ENCODE measurements around the gene DCLK1. TPM values are rescaled to one million over a fixed set of nuclear protein-coding genes. Genes with fewer than 3 reads are reported as not detected.

Gene DCLK1
- total RNA-seq, 2 experiments from 2014 or later: not detected

- no peak overlapping the region for H3K27ac Mint-ChIP-seq
- ATAC-seq (no peak), DNase-seq (no peak)
- peaks cover 7% of the 10 kb centered on the region for H3K9me3 Mint-ChIP-seq (ENCODE audit: insufficient read depth)
- CTCF ChIA-PET: no interaction called here
- no peaks in the 10 kb centered on the region for H3K36me3 Mint-ChIP-seq (ENCODE audit: low read depth)
- POLR2A ChIA-PET: no interaction called here
- no peaks in the 10 kb centered on the region for H3K4me1 Mint-ChIP-seq (ENCODE audit: low read depth)
- H3K27me3 Mint-ChIP-seq (ENCODE audit: low read depth): no peaks in the 10 kb centered on the region
- H3K4me3 Mint-ChIP-seq: no peak overlapping the region
Observed at GRCh38 chr13:35871561-35871960, 259.6 kb downstream of the DCLK1 start.

GRCh38 chr13:35866801-35867200 lies 264.4 kb downstream of the DCLK1 start:
- ChIA-PET POLR2A (no interaction called here), CTCF (no interaction called here)
- no peaks in the 10 kb centered on the region for H3K27me3 Mint-ChIP-seq (ENCODE audit: low read depth)
- ATAC-seq: no peak
- H3K27ac Mint-ChIP-seq: no peak overlapping the region
- H3K36me3 Mint-ChIP-seq (ENCODE audit: low read depth): no peaks in the 10 kb centered on the region
- H3K9me3 Mint-ChIP-seq (ENCODE audit: insufficient read depth): peaks cover 3% of the 10 kb centered on the region
- no peak for DNase-seq
- H3K4me1 Mint-ChIP-seq (ENCODE audit: low read depth): no peaks in the 10 kb centered on the region
- no peak overlapping the region for H3K4me3 Mint-ChIP-seq

GRCh38 chr13:35865341-35866240 lies 265.6 kb downstream of the DCLK1 start:
- H3K36me3 Mint-ChIP-seq (ENCODE audit: low read depth): no peaks in the 10 kb centered on the region
- DNase-seq (no peak), ATAC-seq (no peak)
- H3K4me3 Mint-ChIP-seq: no peak overlapping the region
- CTCF ChIA-PET: no interaction called here
- H3K27me3 Mint-ChIP-seq (ENCODE audit: low read depth): no peaks in the 10 kb centered on the region
- no peak overlapping the region for H3K27ac Mint-ChIP-seq
- POLR2A ChIA-PET: no interaction called here
- peaks cover 3% of the 10 kb centered on the region for H3K9me3 Mint-ChIP-seq (ENCODE audit: insufficient read depth)
- no peaks in the 10 kb centered on the region for H3K4me1 Mint-ChIP-seq (ENCODE audit: low read depth)

- POLR2A ChIA-PET: no interaction called here
- Mint-ChIP-seq H3K27ac (no peak overlapping the region), H3K9me3 (ENCODE audit: insufficient read depth) (peaks cover 3% of the 10 kb centered on the region), H3K27me3 (ENCODE audit: low read depth) (peaks cover 5% of the 10 kb centered on the region), H3K4me3 (no peak overlapping the region), H3K36me3 (ENCODE audit: low read depth) (no peaks in the 10 kb centered on the region), H3K4me1 (ENCODE audit: low read depth) (no peaks in the 10 kb centered on the region)
- ATAC-seq (no peak), DNase-seq (no peak)
- CTCF ChIA-PET: no interaction called here
Observed at GRCh38 chr13:35860661-35861060, 270.5 kb downstream of the DCLK1 start.

GRCh38 chr13:35859981-35860380 lies 271.2 kb downstream of the DCLK1 start:
- peaks cover 5% of the 10 kb centered on the region for H3K27me3 Mint-ChIP-seq (ENCODE audit: low read depth)
- H3K4me1 Mint-ChIP-seq (ENCODE audit: low read depth): no peaks in the 10 kb centered on the region
- H3K9me3 Mint-ChIP-seq (ENCODE audit: insufficient read depth): peaks cover 3% of the 10 kb centered on the region
- POLR2A ChIA-PET: no interaction called here
- ATAC-seq (no peak), DNase-seq (no peak)
- no peak overlapping the region for H3K27ac Mint-ChIP-seq
- H3K36me3 Mint-ChIP-seq (ENCODE audit: low read depth): no peaks in the 10 kb centered on the region
- CTCF ChIA-PET: no interaction called here
- H3K4me3 Mint-ChIP-seq: no peak overlapping the region

GRCh38 chr13:35858665-35859064 lies 272.5 kb downstream of the DCLK1 start:
- CTCF ChIA-PET: no interaction called here
- H3K4me3 Mint-ChIP-seq: no peak overlapping the region
- DNase-seq (no peak), ATAC-seq (no peak)
- H3K4me1 Mint-ChIP-seq (ENCODE audit: low read depth): no peaks in the 10 kb centered on the region
- no peaks in the 10 kb centered on the region for H3K36me3 Mint-ChIP-seq (ENCODE audit: low read depth)
- POLR2A ChIA-PET: no interaction called here
- peaks cover 5% of the 10 kb centered on the region for H3K27me3 Mint-ChIP-seq (ENCODE audit: low read depth)
- no peak overlapping the region for H3K27ac Mint-ChIP-seq
- no peaks in the 10 kb centered on the region for H3K9me3 Mint-ChIP-seq (ENCODE audit: insufficient read depth)

- Mint-ChIP-seq H3K36me3 (ENCODE audit: low read depth) (no peaks in the 10 kb centered on the region), H3K27me3 (ENCODE audit: low read depth) (peaks cover 5% of the 10 kb centered on the region), H3K9me3 (ENCODE audit: insufficient read depth) (no peaks in the 10 kb centered on the region), H3K4me1 (ENCODE audit: low read depth) (no peaks in the 10 kb centered on the region), H3K27ac (no peak overlapping the region), H3K4me3 (no peak overlapping the region)
- CTCF ChIA-PET: no interaction called here
- DNase-seq: no peak
- POLR2A ChIA-PET: no interaction called here
- ATAC-seq: no peak
Observed at GRCh38 chr13:35857769-35858168, 273.4 kb downstream of the DCLK1 start.

- no peak for ATAC-seq
- Mint-ChIP-seq H3K4me3 (no peak overlapping the region), H3K27ac (no peak overlapping the region)
Observed at GRCh38 chr13:35856721-35857364, 274.3 kb downstream of the DCLK1 start.

GRCh38 chr13:35856084-35856483 lies 275.1 kb downstream of the DCLK1 start:
- ChIA-PET CTCF (no interaction called here), POLR2A (no interaction called here)
- DNase-seq (no peak), ATAC-seq (no peak)
- H3K27me3 Mint-ChIP-seq (ENCODE audit: low read depth): peaks cover 5% of the 10 kb centered on the region
- H3K36me3 Mint-ChIP-seq (ENCODE audit: low read depth): no peaks in the 10 kb centered on the region
- no peaks in the 10 kb centered on the region for H3K4me1 Mint-ChIP-seq (ENCODE audit: low read depth)
- H3K4me3 Mint-ChIP-seq: no peak overlapping the region
- H3K27ac Mint-ChIP-seq: no peak overlapping the region
- H3K9me3 Mint-ChIP-seq (ENCODE audit: insufficient read depth): no peaks in the 10 kb centered on the region

More at GRCh38 chr13:35856721-35857364, 274.3 kb downstream of the DCLK1 start:
- Mint-ChIP-seq H3K27me3 (ENCODE audit: low read depth) (peaks cover 5% of the 10 kb centered on the region), H3K9me3 (ENCODE audit: insufficient read depth) (no peaks in the 10 kb centered on the region), H3K4me1 (ENCODE audit: low read depth) (no peaks in the 10 kb centered on the region), H3K36me3 (ENCODE audit: low read depth) (no peaks in the 10 kb centered on the region)
- ChIA-PET POLR2A (no interaction called here), CTCF (no interaction called here)
- DNase-seq: no peak

GRCh38 chr13:35855531-35856019 lies 275.6 kb downstream of the DCLK1 start:
- DNase-seq: peak; percentile 20
- CTCF ChIA-PET: no interaction called here

GRCh38 chr13:35854286-35854685 lies 276.9 kb downstream of the DCLK1 start:
- Mint-ChIP-seq H3K27ac (no peak overlapping the region), H3K4me1 (ENCODE audit: low read depth) (no peaks in the 10 kb centered on the region), H3K4me3 (no peak overlapping the region), H3K36me3 (ENCODE audit: low read depth) (no peaks in the 10 kb centered on the region), H3K27me3 (ENCODE audit: low read depth) (peaks cover 5% of the 10 kb centered on the region), H3K9me3 (ENCODE audit: insufficient read depth) (no peaks in the 10 kb centered on the region)
- ChIA-PET CTCF (no interaction called here), POLR2A (no interaction called here)
- ATAC-seq (no peak), DNase-seq (no peak)

More at GRCh38 chr13:35855531-35856019, 275.6 kb downstream of the DCLK1 start:
- ATAC-seq: no peak
- Mint-ChIP-seq H3K4me1 (ENCODE audit: low read depth) (no peaks in the 10 kb centered on the region), H3K36me3 (ENCODE audit: low read depth) (no peaks in the 10 kb centered on the region), H3K4me3 (no peak overlapping the region), H3K27ac (no peak overlapping the region), H3K9me3 (ENCODE audit: insufficient read depth) (no peaks in the 10 kb centered on the region), H3K27me3 (ENCODE audit: low read depth) (peaks cover 5% of the 10 kb centered on the region)
- POLR2A ChIA-PET: no interaction called here

- H3K27ac Mint-ChIP-seq: no peak overlapping the region
- DNase-seq (no peak), ATAC-seq (no peak)
- no peaks in the 10 kb centered on the region for H3K4me1 Mint-ChIP-seq (ENCODE audit: low read depth)
- H3K36me3 Mint-ChIP-seq (ENCODE audit: low read depth): no peaks in the 10 kb centered on the region
- H3K27me3 Mint-ChIP-seq (ENCODE audit: low read depth): peaks cover 3% of the 10 kb centered on the region
- POLR2A ChIA-PET: interaction anchor here (0.6 kb wide), 1 partner anchor 1535 kb away, joined by 3 read pairs; no protein-coding TSS in a partner anchor
- no peaks in the 10 kb centered on the region for H3K9me3 Mint-ChIP-seq (ENCODE audit: insufficient read depth)
- H3K4me3 Mint-ChIP-seq: no peak overlapping the region
- CTCF ChIA-PET: no interaction called here
Observed at GRCh38 chr13:35851881-35852280, 279.3 kb downstream of the DCLK1 start.
